Cardiac muscle cell (in vitro differentiated cells and primary cell): ENCODE data around the gene EML6. TPM values are rescaled to one million over a fixed set of nuclear protein-coding genes. Genes with fewer than 3 reads are reported as not detected.
"Not testable (repeated sequence)": the region's sequence is repeated elsewhere in the genome, so short reads cannot be mapped to it uniquely, and the experiment has no call there.

Experiments
- DNase-seq, 2 donors: peaks; one replicate each; pipeline versions ENCODE4 v3.0.0 to v3.0.0-alpha.2; 2010 to 2017; ENCODE audit warnings: low read depth in 1 of 2, low spot score in 1 of 2
- H3K27ac ChIP-seq: fragments of 200-600 bp; sonication (generic); 2 replicates; pipeline ENCODE4 v1.5.1; 2016
- H3K27me3 ChIP-seq: fragments of 200-600 bp; sonication (generic); 2 replicates; pipeline ENCODE4 v1.6.0; 2016; ENCODE audit warnings: control low read depth
- H3K36me3 ChIP-seq: fragments of 200-600 bp; sonication (generic); 2 replicates; pipeline ENCODE4 v1.5.1; 2016; ENCODE audit warnings: control low read depth
- H3K4me1 ChIP-seq: fragments of 200-600 bp; sonication (generic); 2 replicates; pipeline ENCODE4 v1.8.1; 2017; ENCODE audit warnings: low read depth, mild to moderate bottlenecking, mixed run types
- H3K4me3 ChIP-seq: fragments of 200-600 bp; sonication (generic); 2 replicates; pipeline ENCODE4 v1.5.1; 2016; ENCODE audit warnings: mild to moderate bottlenecking
- H3K9me3 ChIP-seq: fragments of 200-600 bp; sonication (generic); 2 replicates; pipeline ENCODE4 v1.5.1; 2017; ENCODE audit warnings: low read depth, mild to moderate bottlenecking, control low read depth
- polyA plus RNA-seq: library from polyadenylated mRNA; unstranded; fragments of >200 nt; fragmentation: Nextera tagmentation; extraction: Ambion mirVana; gene quantifications from 2 replicates; pipeline ENCODE4 v1.2.1, GENCODE V29; 2016
- total RNA-seq: library from RNA; depleted of rRNA; stranded (reverse); fragments of >200 nt; gene quantifications from 2 replicates; pipeline ENCODE4 v1.2.3, GENCODE V29; 2016
- TF ChIP-seq, protein P1 (sequence below): IDR thresholded peaks from 2 replicates; pipeline ENCODE4 v1.5.1; 2012; ENCODE audit warnings: low read depth, mild to moderate bottlenecking, low read length

EML6 gene
- total and polyA plus RNA-seq, 2 experiments from 2014 or later, result 0.89 to 1.3 TPM

DNA sequence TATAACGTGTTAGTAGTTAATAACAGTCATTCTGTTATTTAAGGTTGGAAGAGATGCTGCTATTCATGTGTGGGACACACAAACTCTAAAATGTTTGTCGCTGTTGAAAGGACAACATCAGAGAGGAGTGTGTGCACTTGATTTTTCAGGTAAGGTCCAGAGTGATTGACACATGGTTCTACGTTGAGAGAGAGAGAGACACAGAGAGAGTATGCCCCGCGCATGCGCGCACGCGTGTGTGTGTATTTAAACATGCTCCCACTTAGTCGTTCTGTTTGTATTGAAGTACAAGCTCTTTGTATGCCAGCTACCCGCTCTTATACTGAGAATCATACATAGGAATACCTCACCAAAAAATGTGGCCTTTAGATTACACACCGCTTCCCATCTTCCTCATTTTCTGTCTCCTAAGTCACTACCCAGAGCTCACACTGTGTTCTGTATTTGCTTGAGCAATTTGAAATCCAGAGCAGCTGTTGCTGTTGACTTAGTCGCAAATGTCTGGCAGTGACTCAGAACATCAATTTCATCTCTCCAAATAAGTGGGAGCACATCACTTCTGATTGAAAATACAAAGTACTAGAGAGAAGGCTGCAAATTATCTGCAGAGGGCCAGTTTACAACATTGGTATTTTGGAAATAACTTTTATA, 148.1 kb downstream of the EML6 start:
- H3K4me3 ChIP-seq, result no peak overlapping the region
- no peaks in the 10 kb centered on the region for H3K4me1 ChIP-seq
- DNase-seq, result no peak
- H3K36me3 ChIP-seq, result no peaks in the 10 kb centered on the region
- H3K9me3 ChIP-seq, result no peaks in the 10 kb centered on the region
- H3K27me3 ChIP-seq, result no peaks in the 10 kb centered on the region
- no peak overlapping the region for H3K27ac ChIP-seq
- TF ChIP-seq, protein P1, sequence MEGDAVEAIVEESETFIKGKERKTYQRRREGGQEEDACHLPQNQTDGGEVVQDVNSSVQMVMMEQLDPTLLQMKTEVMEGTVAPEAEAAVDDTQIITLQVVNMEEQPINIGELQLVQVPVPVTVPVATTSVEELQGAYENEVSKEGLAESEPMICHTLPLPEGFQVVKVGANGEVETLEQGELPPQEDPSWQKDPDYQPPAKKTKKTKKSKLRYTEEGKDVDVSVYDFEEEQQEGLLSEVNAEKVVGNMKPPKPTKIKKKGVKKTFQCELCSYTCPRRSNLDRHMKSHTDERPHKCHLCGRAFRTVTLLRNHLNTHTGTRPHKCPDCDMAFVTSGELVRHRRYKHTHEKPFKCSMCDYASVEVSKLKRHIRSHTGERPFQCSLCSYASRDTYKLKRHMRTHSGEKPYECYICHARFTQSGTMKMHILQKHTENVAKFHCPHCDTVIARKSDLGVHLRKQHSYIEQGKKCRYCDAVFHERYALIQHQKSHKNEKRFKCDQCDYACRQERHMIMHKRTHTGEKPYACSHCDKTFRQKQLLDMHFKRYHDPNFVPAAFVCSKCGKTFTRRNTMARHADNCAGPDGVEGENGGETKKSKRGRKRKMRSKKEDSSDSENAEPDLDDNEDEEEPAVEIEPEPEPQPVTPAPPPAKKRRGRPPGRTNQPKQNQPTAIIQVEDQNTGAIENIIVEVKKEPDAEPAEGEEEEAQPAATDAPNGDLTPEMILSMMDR, result no peak

DNA sequence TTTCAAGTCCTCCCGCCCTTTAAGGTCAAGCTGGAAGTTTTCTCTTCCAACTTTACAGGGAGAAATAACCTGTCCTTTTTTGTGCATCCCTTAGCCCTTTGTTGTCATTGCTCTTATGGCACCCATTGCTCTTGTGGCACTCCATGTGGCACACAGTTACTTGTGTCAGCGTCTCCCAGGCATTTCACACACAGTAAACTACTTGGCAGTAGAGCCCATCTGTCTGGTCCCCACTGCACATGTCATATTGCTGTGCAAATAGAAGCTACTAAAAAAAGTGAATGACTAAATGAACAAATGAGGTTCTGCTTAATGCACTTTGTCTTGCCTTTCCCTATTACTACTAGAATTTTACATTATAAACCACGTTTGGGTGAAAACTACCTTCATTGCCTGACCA, 149.3 kb downstream of the EML6 start:
- TF ChIP-seq, protein P1, result no peak
- Histone ChIP-seq H3K36me3 (no peaks in the 10 kb centered on the region), H3K4me1 (no peaks in the 10 kb centered on the region), H3K9me3 (no peaks in the 10 kb centered on the region), H3K27me3 (no peaks in the 10 kb centered on the region), H3K27ac (no peak overlapping the region), H3K4me3 (no peak overlapping the region)
- DNase-seq, result no peak

DNA sequence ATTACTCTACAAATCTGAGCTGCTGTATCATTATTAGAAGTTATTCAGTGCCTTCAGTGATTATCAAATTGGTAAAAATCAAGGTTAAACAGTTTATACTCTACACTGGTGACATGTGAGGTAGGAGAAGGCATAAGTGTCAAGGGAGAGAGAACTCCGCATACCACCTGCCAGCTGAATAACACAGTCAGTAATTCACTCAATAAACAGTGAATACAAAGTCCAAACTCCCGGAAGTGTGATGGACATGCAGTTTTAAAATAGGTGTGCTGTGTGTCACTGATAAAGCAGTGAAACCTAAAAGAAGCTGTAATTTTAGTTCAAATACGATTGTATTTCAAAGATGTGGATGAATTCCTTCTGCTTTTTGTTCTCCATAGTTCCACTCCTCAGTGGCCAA, 149.8 kb downstream of the EML6 start:
- not testable (repeated sequence) for H3K27ac ChIP-seq, H3K4me3 ChIP-seq

DNA sequence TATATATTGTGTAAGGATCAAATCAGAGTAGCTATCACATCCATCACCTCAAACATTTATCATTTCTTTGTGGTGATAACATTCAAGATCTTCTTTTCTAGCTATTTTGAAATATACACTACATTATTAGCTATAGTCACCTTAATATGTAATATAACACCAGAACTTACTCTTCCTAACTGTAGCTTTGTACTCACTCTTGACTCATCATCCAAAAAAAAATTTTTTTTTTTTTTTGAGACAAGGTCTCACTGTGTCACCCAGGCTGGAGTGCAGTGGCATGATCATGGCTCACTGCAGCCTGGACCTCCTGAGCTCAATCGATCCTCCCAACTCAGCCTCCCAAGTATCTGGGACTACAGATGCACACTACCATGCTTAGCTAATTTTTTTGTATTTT, 153.3 kb downstream of the EML6 start:
- TF ChIP-seq, protein P1, result no peak
- no peak for DNase-seq
- H3K4me1 ChIP-seq, result peaks cover 15% of the 10 kb centered on the region

More for the DNA sequence above, 149.8 kb downstream of the EML6 start:
- H3K4me1 ChIP-seq, DNase-seq, H3K9me3 ChIP-seq, H3K36me3 ChIP-seq, H3K27me3 ChIP-seq: not testable (repeated sequence)

DNA sequence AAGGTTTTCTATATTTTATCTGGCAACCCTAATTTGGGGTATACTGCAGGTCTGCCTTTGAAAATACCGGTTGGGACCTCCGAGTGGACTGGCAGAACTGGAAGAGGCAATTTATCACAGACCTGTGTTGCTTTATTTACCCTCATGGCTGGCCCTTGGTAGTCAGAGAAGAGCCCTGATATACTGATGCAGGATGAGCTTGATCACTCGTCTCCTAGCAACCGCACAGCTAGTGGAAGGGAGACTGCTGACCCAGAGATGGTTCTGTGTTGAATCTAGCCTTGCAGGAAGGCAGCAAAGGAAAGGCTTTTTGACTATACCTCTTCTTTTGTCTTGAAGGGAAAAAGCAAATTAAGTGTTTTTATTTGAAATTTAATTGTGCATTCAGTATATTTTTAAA, 154.7 kb downstream of the EML6 start:
- Histone ChIP-seq H3K9me3 (no peaks in the 10 kb centered on the region), H3K36me3 (no peaks in the 10 kb centered on the region), H3K4me1 (peaks cover 15% of the 10 kb centered on the region), H3K27me3 (no peaks in the 10 kb centered on the region), H3K4me3 (no peak overlapping the region), H3K27ac (no peak overlapping the region)
- TF ChIP-seq, protein P1, result no peak
- DNase-seq, result no peak

More for the DNA sequence above, 153.3 kb downstream of the EML6 start:
- H3K27me3 ChIP-seq, result no peaks in the 10 kb centered on the region
- H3K36me3 ChIP-seq, result no peaks in the 10 kb centered on the region
- no peak overlapping the region for H3K4me3 ChIP-seq
- no peak overlapping the region for H3K27ac ChIP-seq
- no peaks in the 10 kb centered on the region for H3K9me3 ChIP-seq

DNA sequence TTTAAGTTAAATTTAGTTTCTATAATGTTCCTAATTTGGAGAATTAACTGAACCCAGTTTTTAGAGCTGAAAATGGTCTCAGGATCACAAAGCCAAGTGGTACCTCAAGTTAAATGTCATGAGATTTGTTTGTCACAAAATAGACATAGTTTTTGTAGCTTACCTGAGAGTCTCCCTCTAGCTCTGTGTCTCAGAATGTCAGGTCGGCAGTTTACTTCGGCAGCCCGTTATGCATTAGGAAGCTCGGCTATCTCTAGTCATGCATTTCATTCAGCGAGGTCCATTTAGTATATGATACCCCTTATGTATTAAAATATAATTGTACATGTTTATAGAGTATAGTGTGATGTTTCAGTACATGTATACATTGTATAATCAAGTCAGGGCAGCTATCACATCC, 155.6 kb downstream of the EML6 start:
- Histone ChIP-seq H3K4me3 (no peak overlapping the region), H3K27me3 (no peaks in the 10 kb centered on the region), H3K4me1 (peaks cover 15% of the 10 kb centered on the region), H3K9me3 (no peaks in the 10 kb centered on the region), H3K36me3 (no peaks in the 10 kb centered on the region), H3K27ac (no peak overlapping the region)
- TF ChIP-seq, protein P1, result no peak
- no peak for DNase-seq
